Vagina (tissue), 2 donors: ENCODE data around the gene ENOX2.

Experiments used
- POLR2A ChIP-seq, 2 donors: fragments of 450-650 bp; IDR thresholded peaks; one replicate each; pipeline ENCODE4 v1.6.1; 2017; ENCODE audit warnings: antibody characterized with exemption in 2 of 2, mild to moderate bottlenecking in 2 of 2, moderate library complexity in 2 of 2
- POLR2AphosphoS5 ChIP-seq, 2 donors: sonication (generic); formaldehyde crosslinking; IDR thresholded peaks; one replicate each; pipeline ENCODE4 v1.9.0; 2017; ENCODE audit warnings: antibody characterized with exemption in 2 of 2, mild to moderate bottlenecking in 2 of 2, low read depth in 1 of 2; ENCODE audit not compliant: insufficient read depth in 1 of 2
- TF ChIP-seq, protein P1 (sequence below), 3 experiments: fragments of 450-650 bp in 2 of 3; fragments of 200-600 bp in 1 of 3; sonication (generic) in 1 of 3; IDR thresholded peaks; one replicate each; pipeline ENCODE4 v1.5.1; 2017 to 2019; ENCODE audit warnings: antibody characterized with exemption in 3 of 3, mild to moderate bottlenecking in 2 of 3, moderate library complexity in 2 of 3

DNA sequence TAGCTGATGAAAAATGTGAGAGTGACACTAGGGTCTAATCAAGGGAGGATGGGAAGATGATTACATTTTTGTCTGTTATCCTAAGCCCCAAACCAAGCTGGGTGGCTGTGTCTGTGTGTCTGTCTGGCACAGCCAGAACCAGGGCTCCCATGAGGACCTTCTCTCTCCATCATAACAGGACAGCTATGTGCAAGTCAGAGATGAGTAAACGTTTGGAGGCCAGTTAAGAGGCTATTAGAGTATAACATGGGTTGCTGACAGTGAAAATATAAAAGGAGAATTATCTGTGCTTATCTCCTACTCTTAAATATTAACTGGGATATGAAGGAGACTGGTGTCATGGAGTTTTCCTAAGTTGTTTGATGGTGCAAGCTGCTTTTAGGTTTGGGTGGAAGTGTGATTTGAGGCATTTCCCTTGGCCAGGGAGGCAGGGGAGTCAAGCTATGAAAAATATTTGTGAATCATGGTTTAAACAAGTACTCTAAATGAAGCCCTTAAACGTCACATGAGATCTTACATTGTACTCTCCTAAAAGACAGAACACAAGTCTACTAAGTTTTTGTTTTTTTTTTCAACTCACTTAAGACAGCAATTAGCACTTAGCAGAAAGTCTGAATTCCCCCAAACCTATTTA is 156.2 kb downstream of the ENOX2 start:
- TF ChIP-seq, protein P1, sequence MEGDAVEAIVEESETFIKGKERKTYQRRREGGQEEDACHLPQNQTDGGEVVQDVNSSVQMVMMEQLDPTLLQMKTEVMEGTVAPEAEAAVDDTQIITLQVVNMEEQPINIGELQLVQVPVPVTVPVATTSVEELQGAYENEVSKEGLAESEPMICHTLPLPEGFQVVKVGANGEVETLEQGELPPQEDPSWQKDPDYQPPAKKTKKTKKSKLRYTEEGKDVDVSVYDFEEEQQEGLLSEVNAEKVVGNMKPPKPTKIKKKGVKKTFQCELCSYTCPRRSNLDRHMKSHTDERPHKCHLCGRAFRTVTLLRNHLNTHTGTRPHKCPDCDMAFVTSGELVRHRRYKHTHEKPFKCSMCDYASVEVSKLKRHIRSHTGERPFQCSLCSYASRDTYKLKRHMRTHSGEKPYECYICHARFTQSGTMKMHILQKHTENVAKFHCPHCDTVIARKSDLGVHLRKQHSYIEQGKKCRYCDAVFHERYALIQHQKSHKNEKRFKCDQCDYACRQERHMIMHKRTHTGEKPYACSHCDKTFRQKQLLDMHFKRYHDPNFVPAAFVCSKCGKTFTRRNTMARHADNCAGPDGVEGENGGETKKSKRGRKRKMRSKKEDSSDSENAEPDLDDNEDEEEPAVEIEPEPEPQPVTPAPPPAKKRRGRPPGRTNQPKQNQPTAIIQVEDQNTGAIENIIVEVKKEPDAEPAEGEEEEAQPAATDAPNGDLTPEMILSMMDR (IDR thresholded peaks at IDR 0.05): no peak
- TF ChIP-seq POLR2AphosphoS5 (IDR thresholded peaks at IDR 0.05; ENCODE audit: insufficient read depth in 1 of 2, low read depth in 1 of 2) (no peak), POLR2A (IDR thresholded peaks at IDR 0.05) (no peak)
